IPS-15b (cell line): ENCODE data around the gene SMARCAD1.
"Not testable (repeated sequence)": the region's sequence is repeated elsewhere in the genome, so short reads cannot be mapped to it uniquely, and the experiment has no call there.

ENCODE experiments used
- H3K27me3 ChIP-seq: one replicate; pipeline ENCODE4 v1.6.1; 2013; ENCODE audit warnings: low read length; ENCODE audit not compliant: control insufficient read depth, insufficient read depth
- H3K36me3 ChIP-seq: one replicate; pipeline ENCODE4 v1.6.1; 2013; ENCODE audit warnings: low read length; ENCODE audit not compliant: control insufficient read depth, insufficient read depth
- H3K4me1 ChIP-seq: one replicate; pipeline ENCODE4 v1.6.1; 2013; ENCODE audit warnings: mild to moderate bottlenecking, low read length; ENCODE audit not compliant: control insufficient read depth, insufficient read depth
- H3K4me3 ChIP-seq: one replicate; pipeline ENCODE4 v1.5.1; 2013; ENCODE audit warnings: low read depth, low read length
- H3K9ac ChIP-seq: one replicate; pipeline ENCODE4 v1.6.1; 2013; ENCODE audit warnings: low read depth, mild to moderate bottlenecking, low read length
- H3K9me3 ChIP-seq: one replicate; pipeline ENCODE4 v1.6.1; 2013; ENCODE audit warnings: mild to moderate bottlenecking, low read length; ENCODE audit not compliant: control insufficient read depth, insufficient read depth

The SMARCAD1 gene

DNA sequence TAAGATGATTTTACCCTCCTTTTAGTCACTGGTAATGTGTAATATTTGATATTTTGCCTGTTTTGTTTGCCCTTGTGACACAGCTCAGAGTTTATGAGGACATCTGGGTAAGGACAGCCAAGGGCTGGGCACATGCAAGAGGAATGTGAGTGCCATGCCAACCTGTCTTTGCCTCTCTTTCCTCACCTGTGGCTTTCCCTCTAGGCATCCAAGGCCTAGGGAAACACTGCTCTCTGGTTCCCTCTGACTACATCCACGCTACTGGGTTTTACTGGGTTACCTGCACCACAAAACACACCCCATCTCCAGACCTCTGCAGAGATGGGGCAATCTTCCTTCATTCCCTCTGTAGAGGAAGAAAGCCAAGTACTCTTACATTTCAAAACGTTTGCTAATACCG lies 127.3 kb downstream of the SMARCAD1 start:
- H3K4me3 ChIP-seq = no peak overlapping the region
- no peaks in the 10 kb centered on the region for H3K36me3 ChIP-seq
- no peaks in the 10 kb centered on the region for H3K9me3 ChIP-seq
- no peaks in the 10 kb centered on the region for H3K4me1 ChIP-seq
- no peak overlapping the region for H3K9ac ChIP-seq
- H3K27me3 ChIP-seq = no peaks in the 10 kb centered on the region

DNA sequence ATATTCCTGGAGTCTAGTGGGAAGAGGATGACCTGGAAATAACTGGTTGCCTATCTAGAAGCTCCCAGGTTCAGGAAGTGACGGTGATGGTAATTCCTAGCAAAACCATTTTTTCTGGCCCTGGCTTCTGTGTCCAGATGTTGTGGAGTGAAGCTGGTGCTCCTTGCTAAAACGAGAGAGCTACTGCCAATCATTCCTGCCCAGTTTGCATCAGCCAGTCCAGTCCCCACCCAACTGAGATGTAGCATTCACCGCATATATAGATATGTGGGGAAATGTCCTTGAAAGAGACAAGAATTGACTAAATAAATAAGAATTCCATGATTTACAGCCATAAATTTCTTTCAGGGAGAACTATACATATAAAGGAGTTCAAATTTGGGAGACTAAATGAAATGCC lies 128.6 kb downstream of the SMARCAD1 start:
- H3K4me1 ChIP-seq = no peaks in the 10 kb centered on the region
- H3K27me3 ChIP-seq = no peaks in the 10 kb centered on the region
- no peak overlapping the region for H3K4me3 ChIP-seq

DNA sequence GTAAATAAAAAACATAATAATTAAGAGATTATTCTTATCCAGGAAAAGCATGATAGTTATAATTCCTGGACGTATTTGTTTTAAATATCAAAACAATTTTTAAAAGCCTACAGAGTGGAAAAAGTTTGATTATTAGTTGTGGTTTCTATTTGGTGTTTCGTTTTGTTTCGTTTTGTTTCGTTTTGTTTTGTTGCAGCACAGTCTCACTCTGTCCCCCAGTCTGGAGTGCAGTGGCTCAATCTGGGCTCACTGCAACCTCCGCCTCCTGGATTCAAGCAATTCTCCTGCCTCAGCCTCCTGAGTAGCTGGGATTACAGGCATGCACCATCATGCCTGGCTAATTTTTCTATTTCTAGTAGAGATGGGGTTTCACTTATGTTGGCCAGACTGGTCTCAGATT lies 129.1 kb downstream of the SMARCAD1 start:
- H3K36me3 ChIP-seq, H3K9ac ChIP-seq, H3K27me3 ChIP-seq, H3K4me1 ChIP-seq, H3K4me3 ChIP-seq, H3K9me3 ChIP-seq: not testable (repeated sequence)

More for the DNA sequence above, 128.6 kb downstream of the SMARCAD1 start:
- Histone ChIP-seq H3K36me3 (no peaks in the 10 kb centered on the region), H3K9ac (no peak overlapping the region), H3K9me3 (no peaks in the 10 kb centered on the region)

DNA sequence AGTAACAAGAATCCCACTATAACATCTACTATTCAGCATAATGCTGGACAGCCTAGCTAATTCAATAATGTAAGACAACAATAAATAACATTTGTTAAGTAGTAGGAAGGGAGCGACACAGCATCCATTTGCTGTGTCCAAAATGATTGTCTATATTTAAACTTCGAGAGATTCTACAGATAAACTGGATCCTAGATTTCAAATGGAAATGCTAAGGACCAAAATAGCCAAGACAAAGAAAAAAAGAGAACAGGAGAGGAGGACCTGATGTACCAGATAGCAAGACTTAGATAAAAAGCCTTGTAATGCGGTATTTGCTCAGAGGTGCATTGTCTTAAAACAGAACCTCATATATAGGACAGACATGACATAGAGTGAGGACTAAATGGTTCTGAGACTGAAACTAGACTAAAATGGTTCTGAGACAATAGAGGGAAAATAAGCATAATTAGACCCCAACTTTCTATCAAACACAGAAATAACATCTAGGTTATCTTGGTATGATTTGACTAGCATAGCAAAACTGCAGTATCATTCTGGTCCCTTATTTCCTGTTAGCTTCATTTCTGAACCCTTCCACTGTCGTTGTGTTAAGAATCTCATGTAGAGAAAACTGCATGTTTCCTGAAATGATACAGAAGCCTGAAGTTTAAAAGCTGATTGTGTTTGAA lies 131.2 kb downstream of the SMARCAD1 start:
- Histone ChIP-seq H3K4me3 (no peak overlapping the region), H3K9me3 (no peaks in the 10 kb centered on the region), H3K9ac (no peak overlapping the region), H3K4me1 (no peaks in the 10 kb centered on the region), H3K27me3 (no peaks in the 10 kb centered on the region), H3K36me3 (no peaks in the 10 kb centered on the region)

DNA sequence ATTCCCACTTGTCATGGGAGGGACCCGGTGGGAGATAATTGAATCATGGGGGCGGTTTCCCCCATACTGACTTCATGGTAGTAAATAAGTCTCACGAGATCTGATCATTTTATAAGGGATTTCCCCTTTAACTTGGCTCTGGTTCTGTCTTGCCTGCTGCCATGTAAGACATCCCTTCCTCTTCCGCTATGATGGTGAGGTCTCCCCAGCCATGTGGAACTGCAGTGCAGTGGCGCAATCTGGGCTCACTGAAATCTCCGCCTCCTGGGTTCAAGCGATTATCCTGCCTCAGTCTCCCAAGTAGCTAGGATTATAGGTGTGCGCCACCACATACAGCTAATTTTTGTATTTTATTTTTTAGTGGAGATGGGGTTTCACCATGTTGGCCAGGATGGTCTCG lies 132.1 kb downstream of the SMARCAD1 start:
- no peaks in the 10 kb centered on the region for H3K9me3 ChIP-seq
- no peaks in the 10 kb centered on the region for H3K27me3 ChIP-seq
- H3K4me1 ChIP-seq = no peaks in the 10 kb centered on the region
- no peak overlapping the region for H3K9ac ChIP-seq
- H3K4me3 ChIP-seq = no peak overlapping the region
- H3K36me3 ChIP-seq = no peaks in the 10 kb centered on the region
